Natural killer cell treated with Interleukin-12 subunit alpha and Interleukin-12 subunit beta and Interleukin-15 and Interleukin-18, amount 100 ng/mL, for 72 hours (primary cell): Measurements from ENCODE around the gene CD58. TPM values are rescaled to one million over a fixed set of nuclear protein-coding genes. Genes with fewer than 3 reads are reported as not detected.
A peak's percentile ranks its signal among the peaks of the same experiment; 100 is the strongest.

Source experiments
- ATAC-seq, 2 donors: fragments of 150-1000 bp; cut with Tn5 transposase in 1 of 2; sonication (Bioruptor Pico), chemical (Tn5 transposase) in 1 of 2; 2 replicates each; pipeline ENCODE4 v1.10.0; 2021
- DNase-seq: peaks from one replicate; pipeline ENCODE4 v3.0.0; 2022; ENCODE audit warnings: low spot score
- H3K27ac Mint-ChIP-seq, 2 donors: 1 replicate in 1 of 2; 2 replicates in 1 of 2; pipeline ENCODE4 v1.8.0; 2022; ENCODE audit warnings: mixed read lengths in 2 of 2, mild to moderate bottlenecking in 1 of 2, moderate library complexity in 1 of 2
- H3K27me3 Mint-ChIP-seq, 2 donors: 1 replicate in 1 of 2; 2 replicates in 1 of 2; pipeline ENCODE4 v1.8.0; 2022; ENCODE audit warnings: mixed read lengths in 2 of 2
- H3K36me3 Mint-ChIP-seq: one replicate; pipeline ENCODE4 v1.8.0; 2022; ENCODE audit warnings: mixed read lengths
- H3K4me1 Mint-ChIP-seq, 2 donors: 1 replicate in 1 of 2; 2 replicates in 1 of 2; pipeline ENCODE4 v1.8.0; 2022; ENCODE audit warnings: low read depth in 2 of 2, mixed read lengths in 2 of 2, mild to moderate bottlenecking in 1 of 2
- H3K4me3 Mint-ChIP-seq: one replicate; pipeline ENCODE4 v1.8.0; 2022; ENCODE audit warnings: mixed read lengths
- H3K9me3 Mint-ChIP-seq: 2 replicates; pipeline ENCODE4 v1.8.0; 2022; ENCODE audit warnings: mixed read lengths
- total RNA-seq, 2 donors: library from RNA; stranded (reverse); gene quantifications; one replicate each; pipeline ENCODE4 v1.2.3, GENCODE V29; 2022

CD58 gene
- total RNA-seq, 2 donors from 2014 or later, result 40.1 to 52.7 TPM

- Mint-ChIP-seq H3K4me1 (peaks cover 23% of the 10 kb centered on the region in 2 donors), H3K27ac (peak overlapping the region in 1 of 2 donors; percentile 6), H3K36me3 (no peaks in the 10 kb centered on the region), H3K4me3 (no peak overlapping the region), H3K9me3 (no peaks in the 10 kb centered on the region), H3K27me3 (peaks cover 23 to 35% of the 10 kb centered on the region in 2 donors)
- ATAC-seq (no peak), DNase-seq (no peak)
Measured at GRCh38 chr1:116587501-116588227, 16.8 kb upstream of the CD58 start.

DNA sequence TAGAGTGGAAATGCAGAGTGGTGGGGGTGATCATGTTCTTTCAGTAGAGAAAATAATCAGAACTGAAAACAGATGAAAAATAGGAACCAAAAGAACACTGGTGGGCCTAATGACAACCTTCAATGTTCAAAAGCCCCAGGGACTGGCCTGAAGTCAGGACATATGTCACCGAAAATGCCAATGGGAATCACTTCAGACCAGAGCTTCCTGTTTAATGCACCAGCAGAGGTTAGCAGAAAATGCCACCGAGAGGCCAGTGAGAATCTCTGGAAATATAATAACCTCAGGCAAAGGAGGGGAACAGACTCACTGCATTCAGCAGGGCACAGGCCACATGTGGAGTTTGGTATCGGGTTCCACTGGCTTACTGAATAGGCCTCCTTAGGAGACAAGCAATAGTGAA is 15.9 kb upstream of the CD58 start:
- no peaks in the 10 kb centered on the region for H3K9me3 Mint-ChIP-seq
- ATAC-seq (no peak), DNase-seq (no peak)
- no peaks in the 10 kb centered on the region for H3K36me3 Mint-ChIP-seq
- H3K4me3 Mint-ChIP-seq, result no peak overlapping the region
- H3K4me1 Mint-ChIP-seq, result peaks cover 23% of the 10 kb centered on the region in 2 donors
- H3K27me3 Mint-ChIP-seq, result peaks cover 31 to 35% of the 10 kb centered on the region in 2 donors
- H3K27ac Mint-ChIP-seq, result peak overlapping the region in 1 of 2 donors; percentile 65

DNA sequence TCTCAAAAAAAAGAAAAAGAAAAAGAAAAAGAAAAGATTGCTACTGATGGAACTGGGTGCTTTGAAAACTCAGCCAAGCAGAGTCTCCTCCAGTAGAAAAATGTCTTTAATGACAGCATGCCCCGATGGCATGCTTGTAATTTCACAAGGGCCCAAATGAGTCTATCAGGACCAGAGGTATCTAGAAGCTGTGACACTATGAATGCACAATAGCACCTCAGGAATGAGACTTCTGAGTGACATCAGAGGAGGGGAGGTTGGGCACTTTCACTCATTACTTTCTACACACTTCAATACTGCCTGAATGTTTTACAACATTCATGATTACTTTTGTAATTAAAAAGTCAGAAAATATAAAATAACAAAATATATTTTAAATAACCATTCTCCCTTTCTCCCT is 15.1 kb upstream of the CD58 start:
- no peak overlapping the region for H3K4me3 Mint-ChIP-seq
- peaks cover 31 to 35% of the 10 kb centered on the region in 2 donors for H3K27me3 Mint-ChIP-seq
- DNase-seq, result no peak
- no peak for ATAC-seq
- peaks cover 23% of the 10 kb centered on the region in 2 donors for H3K4me1 Mint-ChIP-seq
- H3K36me3 Mint-ChIP-seq, result no peaks in the 10 kb centered on the region
- H3K27ac Mint-ChIP-seq, result no peak overlapping the region
- no peaks in the 10 kb centered on the region for H3K9me3 Mint-ChIP-seq

DNA sequence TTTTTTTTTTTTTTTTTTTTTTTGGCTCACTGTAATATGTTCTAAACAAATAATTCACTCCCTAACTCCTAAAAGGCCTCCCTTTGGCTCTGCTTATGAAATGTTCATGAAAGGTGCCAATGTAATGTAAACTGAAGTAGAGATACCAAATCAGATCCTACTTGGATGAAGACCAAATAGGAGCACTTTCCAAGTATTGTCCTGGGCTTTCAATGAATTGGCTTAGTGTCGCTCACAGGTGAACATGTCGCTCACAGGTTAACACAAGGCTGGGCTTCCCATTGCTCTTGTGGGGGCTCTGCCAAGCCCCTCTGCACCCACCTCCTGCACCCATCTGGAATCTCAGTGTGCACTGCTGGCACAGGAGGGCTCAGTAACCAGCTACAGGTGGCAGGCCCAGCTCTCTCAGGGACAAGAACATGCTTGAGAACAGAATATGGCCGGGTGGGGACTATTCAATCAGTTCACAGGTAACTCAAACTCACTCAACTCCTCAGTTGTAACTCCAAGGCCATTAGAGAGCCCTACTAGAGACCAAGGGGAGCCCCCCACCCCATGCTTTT is 10.6 kb upstream of the CD58 start:
- Mint-ChIP-seq H3K4me3 (no peak overlapping the region), H3K27me3 (peaks cover 14 to 26% of the 10 kb centered on the region in 2 donors), H3K36me3 (no peaks in the 10 kb centered on the region), H3K9me3 (no peaks in the 10 kb centered on the region), H3K27ac (no peak overlapping the region), H3K4me1 (no peaks in the 10 kb centered on the region)
- DNase-seq (no peak), ATAC-seq (no peak)

- Mint-ChIP-seq H3K9me3 (no peaks in the 10 kb centered on the region), H3K4me3 (no peak overlapping the region), H3K27me3 (peaks cover 8 to 25% of the 10 kb centered on the region in 2 donors), H3K27ac (no peak overlapping the region), H3K36me3 (no peaks in the 10 kb centered on the region), H3K4me1 (no peaks in the 10 kb centered on the region)
- DNase-seq (no peak), ATAC-seq (no peak)
Measured at GRCh38 chr1:116580446-116581322, 9.9 kb upstream of the CD58 start.

DNA sequence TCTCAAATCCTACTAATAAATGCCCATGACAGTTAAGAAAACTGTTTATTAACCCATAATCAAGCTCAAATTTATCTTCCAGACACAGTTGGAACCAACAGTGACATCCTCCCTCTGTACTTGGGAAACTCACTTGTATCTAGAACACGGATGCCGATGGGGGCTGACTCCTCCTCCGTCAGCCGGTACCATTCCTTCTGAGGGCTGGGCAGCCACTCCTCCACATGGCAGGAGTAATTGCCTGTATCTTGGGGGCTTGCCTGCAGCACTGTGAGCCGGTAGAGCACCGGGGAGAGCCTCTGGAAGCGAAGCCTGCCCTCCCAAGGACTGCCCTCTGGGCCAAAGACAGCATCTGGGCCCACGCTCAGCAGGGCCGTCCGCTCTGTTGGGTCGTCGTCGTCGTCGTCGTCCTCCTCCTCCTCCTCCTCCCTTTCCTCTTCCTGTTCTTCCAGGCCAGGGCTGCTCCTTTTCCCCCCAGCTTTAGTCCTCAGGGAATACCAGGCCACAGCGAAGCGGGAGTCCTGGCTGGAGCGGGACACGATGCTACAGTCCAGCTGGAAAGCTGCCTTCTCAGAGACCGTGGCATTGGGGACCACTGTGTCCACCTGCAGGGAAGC is 8.5 kb upstream of the CD58 start:
- Mint-ChIP-seq H3K27me3 (peaks cover 8 to 27% of the 10 kb centered on the region in 2 donors), H3K27ac (no peak overlapping the region), H3K4me1 (peaks cover 0 to 8% of the 10 kb centered on the region in 2 donors)

DNA sequence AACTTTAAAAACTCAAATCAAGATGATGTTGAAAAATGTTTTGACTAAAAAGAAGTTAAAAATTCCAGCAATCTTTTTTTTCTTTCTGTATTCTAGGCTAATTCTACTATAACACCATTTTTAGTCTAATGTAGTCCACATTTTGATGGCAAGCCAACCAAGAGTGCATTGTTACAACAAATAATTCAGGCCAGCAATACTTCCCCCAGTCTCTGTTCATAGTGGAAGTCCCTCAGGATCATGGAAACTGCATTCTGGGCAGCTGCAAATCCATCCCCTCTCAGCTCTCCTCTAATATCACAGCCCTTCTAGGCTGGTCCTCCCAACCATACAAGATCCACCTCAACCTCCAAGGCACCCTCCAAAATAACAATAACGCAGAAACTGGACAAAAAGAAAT is 7.8 kb upstream of the CD58 start:
- Mint-ChIP-seq H3K27me3 (peaks cover 8 to 26% of the 10 kb centered on the region in 2 donors), H3K36me3 (no peaks in the 10 kb centered on the region), H3K9me3 (no peaks in the 10 kb centered on the region), H3K4me1 (peaks cover 4 to 9% of the 10 kb centered on the region in 2 donors), H3K27ac (no peak overlapping the region), H3K4me3 (no peak overlapping the region)
- DNase-seq (no peak), ATAC-seq (no peak)

More for the DNA sequence above, 8.5 kb upstream of the CD58 start:
- DNase-seq, result no peak
- Mint-ChIP-seq H3K4me3 (no peak overlapping the region), H3K9me3 (no peaks in the 10 kb centered on the region), H3K36me3 (no peaks in the 10 kb centered on the region)
- no peak for ATAC-seq

DNA sequence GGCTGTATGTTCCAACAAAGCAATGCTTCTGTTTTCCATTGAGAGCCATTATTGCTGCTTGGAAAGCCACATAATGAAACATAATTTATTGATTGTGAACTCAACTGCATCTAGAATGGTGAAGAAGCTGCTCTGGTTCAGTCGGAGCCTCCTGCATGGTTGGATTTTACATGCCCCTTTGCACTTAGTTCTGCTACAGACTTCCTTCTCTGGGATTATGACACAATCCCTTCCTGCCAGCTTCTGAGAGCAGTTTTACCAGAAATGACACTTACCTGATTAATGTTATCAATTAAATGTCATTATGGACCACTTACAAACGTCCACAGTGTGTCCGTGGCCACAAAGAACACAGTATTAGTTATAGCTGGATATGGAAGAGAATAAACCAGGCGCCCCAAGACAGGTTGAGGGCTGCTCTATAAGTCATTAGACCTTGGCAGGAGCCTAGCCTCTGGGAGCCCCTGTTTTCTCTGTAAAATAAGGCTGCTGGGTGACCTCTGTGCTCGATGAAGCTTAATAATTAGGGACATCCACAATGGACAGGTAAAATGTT is 7.0 kb upstream of the CD58 start:
- H3K36me3 Mint-ChIP-seq, result no peaks in the 10 kb centered on the region
- ATAC-seq, result no peak
- DNase-seq, result no peak
- H3K4me3 Mint-ChIP-seq, result no peak overlapping the region
- H3K9me3 Mint-ChIP-seq, result no peaks in the 10 kb centered on the region
- peaks cover 8 to 25% of the 10 kb centered on the region in 2 donors for H3K27me3 Mint-ChIP-seq
- H3K27ac Mint-ChIP-seq, result peak overlapping the region in 1 of 2 donors; percentile 27
- peaks cover 4 to 9% of the 10 kb centered on the region in 2 donors for H3K4me1 Mint-ChIP-seq

DNA sequence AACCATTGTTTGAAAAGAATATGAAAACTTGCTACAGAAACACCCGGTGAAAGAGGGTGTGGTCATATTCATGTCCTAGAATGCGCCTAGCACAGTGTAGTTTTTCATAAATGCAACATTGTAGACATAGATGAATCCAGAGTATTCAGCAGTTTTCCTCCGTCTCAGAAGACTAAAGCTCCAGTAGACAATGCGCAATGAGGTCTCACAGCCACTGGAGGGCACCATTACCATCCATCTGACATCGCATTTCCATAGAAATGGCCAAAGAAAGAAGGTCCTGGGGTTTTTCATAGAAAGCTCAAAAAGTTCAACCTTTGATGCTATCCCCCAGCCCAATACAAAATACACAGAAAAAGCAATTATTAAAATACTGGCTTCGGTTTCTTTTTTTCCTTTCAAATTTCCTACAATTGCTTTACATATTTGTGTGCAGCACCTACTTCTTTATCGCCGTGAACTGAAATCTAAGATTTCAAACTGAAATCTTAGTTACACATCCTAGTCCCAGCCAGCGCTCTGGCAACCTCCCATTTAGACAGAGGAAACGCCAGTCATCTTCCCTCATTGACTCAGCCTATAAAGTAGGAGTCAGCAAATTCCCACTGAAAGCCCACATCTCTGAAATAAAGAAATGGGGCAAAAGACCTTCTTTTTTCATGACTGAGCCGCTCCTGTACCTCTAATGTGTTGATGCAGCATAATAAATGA is 3.9 kb upstream of the CD58 start:
- no peak overlapping the region for H3K27ac Mint-ChIP-seq
- H3K27me3 Mint-ChIP-seq, result peaks cover 0 to 17% of the 10 kb centered on the region in 2 donors
- DNase-seq (no peak), ATAC-seq (no peak)
- H3K4me3 Mint-ChIP-seq, result no peak overlapping the region
- no peaks in the 10 kb centered on the region for H3K36me3 Mint-ChIP-seq
- H3K9me3 Mint-ChIP-seq, result no peaks in the 10 kb centered on the region
- peaks cover 19 to 25% of the 10 kb centered on the region in 2 donors for H3K4me1 Mint-ChIP-seq

DNA sequence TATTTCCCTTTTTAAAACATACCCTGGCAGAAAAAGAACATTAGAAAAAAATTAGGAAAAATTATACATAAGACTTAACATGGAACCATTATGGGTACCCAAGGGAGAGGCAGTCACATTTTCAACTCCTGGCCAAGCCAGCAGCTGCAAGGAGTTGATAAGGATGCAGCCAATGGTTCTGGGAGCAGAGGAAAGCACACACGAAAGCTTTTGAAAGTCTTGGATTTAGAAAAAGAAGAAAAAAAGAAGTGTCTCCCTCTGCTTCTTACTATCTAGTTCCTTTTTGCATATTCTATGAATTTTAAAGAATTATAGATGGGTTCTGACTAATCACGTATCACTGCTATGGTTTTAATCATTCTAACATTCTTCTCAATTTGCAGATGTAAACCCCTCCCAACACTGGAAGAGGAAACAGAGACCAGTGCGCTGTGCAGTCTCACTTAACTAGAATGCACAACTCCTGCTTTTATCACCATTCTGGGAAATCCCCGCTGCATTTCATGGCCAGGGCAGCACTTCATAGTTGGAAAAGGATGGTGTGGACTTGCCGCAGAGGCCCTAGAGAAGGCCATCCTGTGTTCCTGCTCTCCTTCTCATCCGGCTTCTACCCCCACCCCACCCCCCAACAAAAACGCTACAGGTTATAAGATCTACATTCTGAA is 2.7 kb upstream of the CD58 start:
- Mint-ChIP-seq H3K36me3 (peaks cover 6% of the 10 kb centered on the region), H3K9me3 (no peaks in the 10 kb centered on the region), H3K27ac (no peak overlapping the region), H3K4me1 (peaks cover 30 to 36% of the 10 kb centered on the region in 2 donors), H3K4me3 (no peak overlapping the region), H3K27me3 (peaks cover 0 to 12% of the 10 kb centered on the region in 2 donors)
- DNase-seq (no peak), ATAC-seq (no peak)

DNA sequence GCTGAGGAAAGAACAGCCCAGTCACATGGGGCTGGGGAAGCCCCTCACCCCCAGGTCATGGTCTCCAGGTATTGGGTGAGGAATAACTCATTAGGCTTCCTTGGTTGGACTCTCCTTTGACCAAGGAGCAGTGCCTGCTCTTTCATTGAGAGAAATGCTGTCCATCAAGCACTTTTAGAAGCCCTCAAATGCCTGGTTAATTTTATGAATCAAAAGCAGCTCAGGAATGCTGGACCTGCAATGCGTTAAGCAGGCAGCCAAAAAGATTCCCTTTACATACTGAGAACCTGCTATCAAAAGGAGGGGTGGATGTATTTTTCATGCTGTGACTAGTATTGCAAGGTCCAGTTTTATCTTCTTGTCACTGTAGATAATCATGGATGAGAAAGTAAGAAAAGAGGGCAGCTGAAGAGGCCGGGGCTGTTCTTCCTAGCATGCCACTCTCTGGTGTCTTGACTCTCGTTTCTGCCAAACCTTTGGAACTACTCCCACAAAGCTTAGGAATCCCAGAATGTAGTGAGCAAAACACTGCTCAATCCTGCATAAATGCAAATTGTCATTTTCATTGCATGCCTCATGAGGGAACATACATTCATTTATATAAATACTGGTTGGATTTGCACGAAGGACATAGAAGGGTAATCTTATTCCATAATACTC is 2.1 kb upstream of the CD58 start:
- H3K4me3 Mint-ChIP-seq, result no peak overlapping the region
- peaks cover 36 to 43% of the 10 kb centered on the region in 2 donors for H3K4me1 Mint-ChIP-seq
- H3K27ac Mint-ChIP-seq, result no peak overlapping the region
- DNase-seq (no peak), ATAC-seq (no peak)
- peaks cover 0 to 12% of the 10 kb centered on the region in 2 donors for H3K27me3 Mint-ChIP-seq
- H3K36me3 Mint-ChIP-seq, result peaks cover 7% of the 10 kb centered on the region
- H3K9me3 Mint-ChIP-seq, result no peaks in the 10 kb centered on the region

DNA sequence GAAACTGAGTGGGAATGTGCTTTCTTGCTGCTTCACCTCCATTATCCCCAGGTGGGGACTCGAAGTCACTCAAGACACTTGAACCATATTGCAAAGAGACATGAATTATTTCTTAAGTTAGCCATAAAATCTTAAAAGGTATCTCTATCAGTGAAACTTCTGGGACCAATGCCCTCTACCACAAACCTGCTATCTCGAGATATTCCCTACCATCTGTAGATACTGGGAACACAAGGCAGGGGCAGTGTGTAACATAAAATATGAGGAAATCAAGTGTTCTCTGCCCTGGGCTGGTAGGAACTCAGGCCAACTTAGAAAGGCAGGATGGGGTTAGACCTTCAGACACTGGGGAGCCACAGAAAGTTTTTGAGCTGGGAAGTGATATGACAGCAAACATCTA is 1.3 kb upstream of the CD58 start:
- peak overlapping the region; percentile 95 for H3K4me3 Mint-ChIP-seq
- H3K4me1 Mint-ChIP-seq, result peaks cover 40 to 48% of the 10 kb centered on the region in 2 donors
- H3K27ac Mint-ChIP-seq, result peak overlapping the region; percentile 86 to 95
- no peak for ATAC-seq
- no peaks in the 10 kb centered on the region for H3K9me3 Mint-ChIP-seq
- H3K36me3 Mint-ChIP-seq, result peaks cover 7% of the 10 kb centered on the region
- no peak for DNase-seq
- peaks cover 0 to 7% of the 10 kb centered on the region in 2 donors for H3K27me3 Mint-ChIP-seq
